Loucy (cell line): Measurements from ENCODE around the gene ANKRD6.

Experiments
- H2AFZ ChIP-seq: fragments of 200-600 bp; sonication (generic); 2 replicates; pipeline ENCODE4 v1.6.0; 2016; ENCODE audit warnings: antibody characterized with exemption, mild to moderate bottlenecking, low read length, moderate library complexity
- H3F3A ChIP-seq: fragments of 200-600 bp; 2 replicates; pipeline ENCODE4 v1.6.0; 2016; ENCODE audit warnings: antibody characterized with exemption, low read depth, mild to moderate bottlenecking
- H3K27me3 ChIP-seq: fragments of 200-600 bp; sonication (generic); 2 replicates; pipeline ENCODE4 v1.6.1; 2014; ENCODE audit warnings: low read length, mild to moderate bottlenecking; ENCODE audit not compliant: insufficient read depth, poor library complexity, severe bottlenecking
- H3K36me3 ChIP-seq: fragments of 200-600 bp; sonication (generic); 2 replicates; pipeline ENCODE4 v1.6.1; 2016; ENCODE audit warnings: low read length; ENCODE audit not compliant: insufficient read depth
- H3K4me1 ChIP-seq: fragments of 200-600 bp; sonication (generic); 2 replicates; pipeline ENCODE4 v1.5.1; 2014; ENCODE audit warnings: low read length, mild to moderate bottlenecking; ENCODE audit not compliant: insufficient read depth, poor library complexity, severe bottlenecking
- H3K4me2 ChIP-seq: fragments of 200-600 bp; sonication (generic); 2 replicates; pipeline ENCODE4 v1.6.0; 2014; ENCODE audit warnings: antibody characterized with exemption, low read length, low read depth, mild to moderate bottlenecking; ENCODE audit not compliant: poor library complexity, severe bottlenecking
- H3K4me3 ChIP-seq: fragments of 200-600 bp; sonication (generic); 2 replicates; pipeline ENCODE4 v1.5.1; 2014; ENCODE audit warnings: low read length, mild to moderate bottlenecking, mixed read lengths; ENCODE audit not compliant: poor library complexity, severe bottlenecking
- H3K79me2 ChIP-seq: fragments of 200-600 bp; sonication (generic); 2 replicates; pipeline ENCODE4 v1.6.1; 2014; ENCODE audit warnings: low read length; ENCODE audit not compliant: insufficient read depth
- H3K9ac ChIP-seq: fragments of 200-600 bp; sonication (generic); 2 replicates; pipeline ENCODE4 v1.6.0; 2014; ENCODE audit warnings: mild to moderate bottlenecking, low read depth, low read length, moderate library complexity; ENCODE audit not compliant: poor library complexity, severe bottlenecking
- H3K9me2 ChIP-seq: fragments of 200-600 bp; sonication (generic); replicated peaks from 2 replicates; pipeline ENCODE4 v1.6.1; 2016; ENCODE audit warnings: low read depth, low read length, mixed read lengths
- H3K9me3 ChIP-seq: fragments of 200-600 bp; sonication (generic); 2 replicates; pipeline ENCODE4 v1.6.1; 2014; ENCODE audit warnings: mild to moderate bottlenecking, antibody characterized with exemption, low read length, low read depth; ENCODE audit not compliant: insufficient read depth
- H4K20me1 ChIP-seq: fragments of 200-600 bp; sonication (generic); 2 replicates; pipeline ENCODE4 v1.6.0; 2014; ENCODE audit warnings: antibody characterized with exemption, low read length, mild to moderate bottlenecking; ENCODE audit not compliant: insufficient read depth, poor library complexity, severe bottlenecking
- EZH2phosphoT487 ChIP-seq: fragments of 200-600 bp; IDR thresholded peaks from 2 replicates; pipeline ENCODE4 v1.6.1; 2018; ENCODE audit warnings: antibody characterized with exemption, mild to moderate bottlenecking, moderate library complexity, borderline replicate concordance
- TF ChIP-seq, protein P1 (sequence below): fragments of 200-600 bp; sonication (generic); conservative IDR thresholded peaks from 2 replicates; pipeline ENCODE4 v1.5.1; 2014; ENCODE audit warnings: mild to moderate bottlenecking, antibody characterized with exemption, low read length

The ANKRD6 gene

DNA sequence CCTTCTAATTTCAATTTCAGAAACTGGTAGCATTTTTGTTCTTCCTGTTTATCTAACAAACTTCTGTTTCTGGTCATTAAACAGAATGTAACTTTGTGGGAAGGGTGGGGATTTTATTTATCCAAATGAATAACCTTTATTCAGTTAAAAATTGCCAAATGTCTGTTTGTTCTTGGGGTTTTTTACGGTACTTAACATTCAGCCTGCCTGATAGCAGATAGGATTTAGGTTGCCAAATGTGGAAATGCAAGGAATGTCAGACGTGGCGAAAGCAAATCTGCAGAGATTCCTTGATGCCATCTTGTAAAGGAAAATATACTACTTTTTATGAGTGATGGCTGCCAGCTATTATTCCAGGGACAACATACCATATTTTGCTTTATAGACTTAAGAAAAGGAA lies 109.9 kb downstream of the ANKRD6 start:
- Histone ChIP-seq H2AFZ (no peak overlapping the region), H3F3A (no peaks in the 10 kb centered on the region), H3K9ac (no peak overlapping the region), H3K4me3 (no peak overlapping the region), H3K9me2 (no peaks in the 10 kb centered on the region), H4K20me1 (no peaks in the 10 kb centered on the region), H3K9me3 (no peaks in the 10 kb centered on the region), H3K27me3 (no peaks in the 10 kb centered on the region), H3K36me3 (no peaks in the 10 kb centered on the region), H3K4me1 (no peaks in the 10 kb centered on the region), H3K4me2 (no peak overlapping the region), H3K79me2 (no peaks in the 10 kb centered on the region)
- TF ChIP-seq, protein P1, sequence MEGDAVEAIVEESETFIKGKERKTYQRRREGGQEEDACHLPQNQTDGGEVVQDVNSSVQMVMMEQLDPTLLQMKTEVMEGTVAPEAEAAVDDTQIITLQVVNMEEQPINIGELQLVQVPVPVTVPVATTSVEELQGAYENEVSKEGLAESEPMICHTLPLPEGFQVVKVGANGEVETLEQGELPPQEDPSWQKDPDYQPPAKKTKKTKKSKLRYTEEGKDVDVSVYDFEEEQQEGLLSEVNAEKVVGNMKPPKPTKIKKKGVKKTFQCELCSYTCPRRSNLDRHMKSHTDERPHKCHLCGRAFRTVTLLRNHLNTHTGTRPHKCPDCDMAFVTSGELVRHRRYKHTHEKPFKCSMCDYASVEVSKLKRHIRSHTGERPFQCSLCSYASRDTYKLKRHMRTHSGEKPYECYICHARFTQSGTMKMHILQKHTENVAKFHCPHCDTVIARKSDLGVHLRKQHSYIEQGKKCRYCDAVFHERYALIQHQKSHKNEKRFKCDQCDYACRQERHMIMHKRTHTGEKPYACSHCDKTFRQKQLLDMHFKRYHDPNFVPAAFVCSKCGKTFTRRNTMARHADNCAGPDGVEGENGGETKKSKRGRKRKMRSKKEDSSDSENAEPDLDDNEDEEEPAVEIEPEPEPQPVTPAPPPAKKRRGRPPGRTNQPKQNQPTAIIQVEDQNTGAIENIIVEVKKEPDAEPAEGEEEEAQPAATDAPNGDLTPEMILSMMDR, result no peak
- TF ChIP-seq EZH2phosphoT487, result no peak

DNA sequence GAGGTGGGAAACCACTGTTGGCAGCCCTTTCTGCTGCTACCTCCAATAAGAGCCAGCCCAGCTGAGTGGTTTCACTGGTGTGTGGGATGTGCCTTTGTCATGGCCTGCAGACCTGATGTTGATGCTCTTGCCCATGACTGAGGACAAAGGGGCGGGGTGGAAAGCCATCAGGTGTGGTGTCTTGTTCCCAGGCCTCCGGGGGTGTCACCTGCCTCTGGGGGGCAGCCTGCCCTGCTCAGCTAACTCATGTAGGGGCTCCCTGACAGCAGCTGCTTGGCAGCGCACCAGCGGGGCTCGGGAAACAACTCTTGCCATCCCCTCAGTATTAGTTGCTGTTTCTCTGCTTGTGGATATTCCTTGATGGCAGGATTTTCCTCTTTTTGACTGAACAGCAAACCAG lies 114.3 kb downstream of the ANKRD6 start:
- Histone ChIP-seq H3F3A (no peaks in the 10 kb centered on the region), H3K27me3 (no peaks in the 10 kb centered on the region), H3K79me2 (no peaks in the 10 kb centered on the region), H3K4me1 (no peaks in the 10 kb centered on the region), H3K36me3 (no peaks in the 10 kb centered on the region), H3K9me3 (no peaks in the 10 kb centered on the region), H3K9ac (no peak overlapping the region), H3K4me2 (no peak overlapping the region), H3K9me2 (no peaks in the 10 kb centered on the region), H4K20me1 (no peaks in the 10 kb centered on the region), H2AFZ (no peak overlapping the region), H3K4me3 (no peak overlapping the region)
- TF ChIP-seq, protein P1, result no peak
- no peak for TF ChIP-seq EZH2phosphoT487

DNA sequence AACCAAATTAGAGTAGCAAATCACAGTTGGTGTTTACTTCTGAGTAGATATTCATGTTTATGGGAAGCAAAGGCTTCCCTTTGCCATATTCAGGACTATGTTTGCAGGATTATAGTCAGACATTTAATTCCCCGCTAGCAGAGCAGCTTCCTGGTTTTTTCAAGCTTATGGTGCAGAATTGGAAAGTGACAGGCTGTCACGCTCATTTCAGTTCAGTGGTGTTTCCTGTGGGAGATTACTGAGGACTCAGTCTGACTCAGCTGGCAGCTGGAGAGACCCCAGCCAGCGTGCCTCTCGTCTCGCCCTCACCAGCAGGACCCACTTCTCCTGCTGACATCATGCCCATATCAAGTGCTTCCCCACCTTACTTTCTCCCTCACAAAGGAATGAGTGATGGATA lies 120.5 kb downstream of the ANKRD6 start:
- H3K4me2 ChIP-seq, result no peak overlapping the region
- no peaks in the 10 kb centered on the region for H3K27me3 ChIP-seq
- TF ChIP-seq EZH2phosphoT487, result no peak
- TF ChIP-seq, protein P1, result no peak
- no peaks in the 10 kb centered on the region for H3K4me1 ChIP-seq
- H4K20me1 ChIP-seq, result no peaks in the 10 kb centered on the region
- H2AFZ ChIP-seq, result no peak overlapping the region
- peaks cover 3% of the 10 kb centered on the region; the same call in 1 of the 2 replicates for H3K9me3 ChIP-seq
- H3F3A ChIP-seq, result no peaks in the 10 kb centered on the region
- no peaks in the 10 kb centered on the region for H3K36me3 ChIP-seq
- H3K9me2 ChIP-seq, result no peaks in the 10 kb centered on the region
- no peak overlapping the region for H3K4me3 ChIP-seq
- no peak overlapping the region for H3K9ac ChIP-seq
- H3K79me2 ChIP-seq, result no peaks in the 10 kb centered on the region
